Neural crest cell (in vitro differentiated cells): ENCODE results near the gene EEF1AKMT3. TPM values are rescaled to one million over a fixed set of nuclear protein-coding genes. Genes with fewer than 3 reads are reported as not detected.
A peak's percentile ranks its signal among the peaks of the same experiment; 100 is the strongest.

Experiments
- DNase-seq: peaks from one replicate; pipeline ENCODE4 v3.0.0; 2021; ENCODE audit warnings: low read depth, mixed read lengths, low spot score
- H3K27ac Mint-ChIP-seq: one replicate; pipeline ENCODE4 v1.8.0; 2021; ENCODE audit warnings: mild to moderate bottlenecking, mixed read lengths; ENCODE audit not compliant: unreplicated experiment
- H3K27me3 Mint-ChIP-seq: 2 replicates; pipeline ENCODE4 v1.8.0; 2021; ENCODE audit warnings: low read depth, mild to moderate bottlenecking, mixed read lengths
- H3K36me3 Mint-ChIP-seq: 2 replicates; pipeline ENCODE4 v1.8.0; 2021; ENCODE audit warnings: low read depth, mild to moderate bottlenecking, mixed read lengths
- H3K4me1 Mint-ChIP-seq: 2 replicates; pipeline ENCODE4 v1.8.0; 2021; ENCODE audit warnings: mixed read lengths
- H3K4me3 Mint-ChIP-seq: one replicate; pipeline ENCODE4 v1.8.0; 2021; ENCODE audit warnings: mild to moderate bottlenecking, mixed read lengths
- H3K9me3 Mint-ChIP-seq: 2 replicates; pipeline ENCODE4 v1.8.0; 2021; ENCODE audit warnings: mixed read lengths
- total RNA-seq: library from RNA; stranded (reverse); gene quantifications from 2 replicates; pipeline ENCODE4 v1.2.1, GENCODE V29; 2021
- TF ChIP-seq, protein P1 (sequence below): fragments of 200-600 bp; sonication (generic); conservative IDR thresholded peaks from 2 replicates; pipeline ENCODE4 v1.5.0; 2021; ENCODE audit warnings: antibody characterized with exemption, mild to moderate bottlenecking

The EEF1AKMT3 gene
- total RNA-seq, 1 donor from 2014 or later: 5.6 TPM

DNA sequence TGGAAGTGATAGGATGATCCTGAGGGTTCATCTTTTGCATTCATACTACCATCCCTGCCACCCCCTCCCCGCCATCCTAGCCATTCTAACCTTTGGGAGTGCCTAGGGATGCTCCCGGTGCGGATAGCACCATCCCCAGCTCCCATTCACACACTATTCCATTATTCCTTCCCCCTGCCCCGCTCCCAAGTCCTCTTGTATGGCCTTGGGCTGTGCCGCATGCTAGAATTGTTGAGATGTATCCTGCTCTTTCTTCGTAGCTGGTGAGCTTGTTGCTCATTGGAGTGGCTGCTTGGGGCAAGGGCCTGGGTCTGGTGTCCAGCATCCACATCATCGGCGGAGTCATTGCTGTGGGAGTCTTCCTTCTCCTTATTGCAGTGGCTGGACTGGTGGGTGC lies 26.9 kb upstream of the EEF1AKMT3 start:
- TF ChIP-seq, protein P1, sequence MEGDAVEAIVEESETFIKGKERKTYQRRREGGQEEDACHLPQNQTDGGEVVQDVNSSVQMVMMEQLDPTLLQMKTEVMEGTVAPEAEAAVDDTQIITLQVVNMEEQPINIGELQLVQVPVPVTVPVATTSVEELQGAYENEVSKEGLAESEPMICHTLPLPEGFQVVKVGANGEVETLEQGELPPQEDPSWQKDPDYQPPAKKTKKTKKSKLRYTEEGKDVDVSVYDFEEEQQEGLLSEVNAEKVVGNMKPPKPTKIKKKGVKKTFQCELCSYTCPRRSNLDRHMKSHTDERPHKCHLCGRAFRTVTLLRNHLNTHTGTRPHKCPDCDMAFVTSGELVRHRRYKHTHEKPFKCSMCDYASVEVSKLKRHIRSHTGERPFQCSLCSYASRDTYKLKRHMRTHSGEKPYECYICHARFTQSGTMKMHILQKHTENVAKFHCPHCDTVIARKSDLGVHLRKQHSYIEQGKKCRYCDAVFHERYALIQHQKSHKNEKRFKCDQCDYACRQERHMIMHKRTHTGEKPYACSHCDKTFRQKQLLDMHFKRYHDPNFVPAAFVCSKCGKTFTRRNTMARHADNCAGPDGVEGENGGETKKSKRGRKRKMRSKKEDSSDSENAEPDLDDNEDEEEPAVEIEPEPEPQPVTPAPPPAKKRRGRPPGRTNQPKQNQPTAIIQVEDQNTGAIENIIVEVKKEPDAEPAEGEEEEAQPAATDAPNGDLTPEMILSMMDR: no peak
- H3K27ac Mint-ChIP-seq: peak overlapping the region; percentile 93

DNA sequence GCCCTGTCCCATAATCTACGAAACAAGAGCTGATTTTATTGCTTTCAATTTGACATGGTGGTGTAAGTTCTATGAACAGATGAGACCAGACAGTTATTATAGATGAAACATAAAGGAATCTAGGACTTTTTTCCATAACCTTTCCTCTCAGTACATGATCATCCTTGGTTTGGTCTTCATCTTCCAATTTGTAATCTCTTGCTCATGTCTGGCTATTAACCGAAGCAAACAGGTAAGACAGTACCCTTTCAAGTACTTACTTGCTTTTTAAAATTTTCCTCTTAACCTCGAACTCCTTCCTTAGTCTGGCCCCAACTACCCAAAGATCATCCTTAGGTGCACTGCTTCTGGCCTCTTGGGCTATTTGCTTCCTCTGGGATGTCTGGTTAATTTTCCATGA lies 26.4 kb upstream of the EEF1AKMT3 start:
- H3K4me3 Mint-ChIP-seq: peak overlapping the region; percentile 95
- DNase-seq: no peak
- H3K36me3 Mint-ChIP-seq: peaks cover 22% of the 10 kb centered on the region
- H3K9me3 Mint-ChIP-seq: no peaks in the 10 kb centered on the region
- no peak overlapping the region for H3K27ac Mint-ChIP-seq
- H3K4me1 Mint-ChIP-seq: peaks cover 32% of the 10 kb centered on the region
- peaks cover 40% of the 10 kb centered on the region for H3K27me3 Mint-ChIP-seq
- TF ChIP-seq, protein P1: no peak

More for the DNA sequence above, 26.9 kb upstream of the EEF1AKMT3 start:
- no peaks in the 10 kb centered on the region for H3K9me3 Mint-ChIP-seq
- H3K27me3 Mint-ChIP-seq: peaks cover 46% of the 10 kb centered on the region
- DNase-seq: no peak
- H3K4me3 Mint-ChIP-seq: peak overlapping the region; percentile 95
- peaks cover 17% of the 10 kb centered on the region for H3K36me3 Mint-ChIP-seq
- H3K4me1 Mint-ChIP-seq: peaks cover 27% of the 10 kb centered on the region

DNA sequence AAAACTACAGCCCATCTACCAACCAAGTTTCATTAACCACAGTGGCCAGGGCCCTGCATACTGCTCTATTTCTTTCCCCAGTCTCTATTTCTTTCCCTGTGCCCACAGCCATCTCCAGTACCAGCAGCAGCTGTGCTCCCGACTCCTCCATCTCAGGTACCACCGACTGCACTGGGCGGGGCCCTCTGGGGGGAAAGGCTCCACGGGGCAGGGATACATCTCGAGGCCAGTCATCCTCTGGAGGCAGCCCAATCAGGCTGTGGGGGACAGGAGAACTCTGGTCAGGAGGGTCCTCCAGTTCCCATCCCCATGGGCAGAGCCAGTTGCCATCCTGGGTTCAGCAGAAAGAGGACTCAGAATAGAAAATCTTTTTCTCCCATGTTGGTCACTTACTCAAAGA lies 23.4 kb upstream of the EEF1AKMT3 start:
- TF ChIP-seq, protein P1: no peak
- Mint-ChIP-seq H3K27ac (no peak overlapping the region), H3K9me3 (no peaks in the 10 kb centered on the region), H3K4me1 (peaks cover 58% of the 10 kb centered on the region), H3K4me3 (peak overlapping the region; percentile 48), H3K27me3 (peaks cover 34% of the 10 kb centered on the region), H3K36me3 (peaks cover 30% of the 10 kb centered on the region)
- no peak for DNase-seq

DNA sequence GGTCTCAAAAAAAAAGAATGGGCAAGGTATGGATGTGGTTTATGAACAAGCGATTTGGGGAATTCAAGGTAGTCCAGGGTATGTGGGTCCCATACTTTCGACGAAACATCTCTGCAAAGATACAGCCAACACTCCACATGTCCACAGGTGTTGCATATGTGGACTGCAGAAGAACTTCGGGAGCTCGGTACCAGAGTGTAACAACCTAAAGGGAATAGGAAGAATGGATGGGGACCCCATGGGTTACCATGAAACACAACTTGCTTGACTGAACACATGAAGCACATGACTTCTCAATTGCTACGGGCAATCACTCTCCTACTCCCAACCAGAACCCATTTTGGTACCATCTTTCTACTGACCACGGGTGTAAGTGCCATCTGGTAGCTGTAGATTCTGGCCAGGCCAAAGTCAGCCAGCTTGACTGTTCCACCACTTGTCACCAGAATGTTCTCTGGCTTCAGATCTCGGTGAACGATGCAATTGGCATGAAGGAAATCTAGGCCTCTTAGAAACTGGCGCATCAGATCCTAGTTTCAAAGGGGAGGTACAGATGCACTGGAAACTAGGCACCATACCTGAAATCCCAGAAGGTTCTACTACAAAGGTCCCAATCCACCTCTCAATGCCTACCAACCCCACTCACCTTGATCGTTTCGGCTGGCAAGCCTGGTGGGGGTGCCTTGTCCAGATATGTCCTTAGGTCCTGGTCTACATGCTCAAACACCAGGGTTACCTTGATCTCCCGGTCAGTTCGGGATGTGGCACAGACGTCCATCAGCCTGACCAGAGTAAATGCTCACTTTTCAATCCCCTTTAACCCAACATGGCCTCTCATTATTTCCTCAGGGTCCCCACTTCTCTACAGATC lies 21.6 kb upstream of the EEF1AKMT3 start:
- H3K9me3 Mint-ChIP-seq: no peaks in the 10 kb centered on the region
- peak overlapping the region; percentile 100 for H3K27ac Mint-ChIP-seq
- peaks cover 28% of the 10 kb centered on the region for H3K36me3 Mint-ChIP-seq
- H3K4me3 Mint-ChIP-seq: peak overlapping the region; percentile 98
- peaks cover 51% of the 10 kb centered on the region for H3K4me1 Mint-ChIP-seq
- H3K27me3 Mint-ChIP-seq: peaks cover 28% of the 10 kb centered on the region
- TF ChIP-seq, protein P1: no peak
- DNase-seq: no peak

DNA sequence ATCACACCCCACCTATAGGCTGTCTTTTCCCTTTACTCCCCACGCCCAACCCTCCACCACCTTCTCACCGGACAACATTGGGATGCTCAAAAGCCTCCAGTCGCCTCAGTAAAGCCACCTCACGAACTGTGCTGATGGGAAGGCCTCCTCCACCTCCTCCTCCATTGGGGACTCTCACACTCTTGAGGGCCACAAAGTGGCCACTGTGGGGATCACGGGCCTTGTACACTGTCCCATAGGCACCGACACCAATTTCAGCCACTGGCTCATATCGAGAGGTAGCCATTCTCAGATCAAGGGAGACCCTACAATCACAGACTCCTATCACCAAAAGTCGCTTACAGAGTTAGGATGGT lies 21.0 kb upstream of the EEF1AKMT3 start:
- H3K36me3 Mint-ChIP-seq: peaks cover 26% of the 10 kb centered on the region
- peaks cover 34% of the 10 kb centered on the region for H3K27me3 Mint-ChIP-seq
- peak overlapping the region; percentile 100 for H3K27ac Mint-ChIP-seq
- H3K9me3 Mint-ChIP-seq: no peaks in the 10 kb centered on the region
- H3K4me3 Mint-ChIP-seq: peak overlapping the region; percentile 98
- TF ChIP-seq, protein P1: no peak
- H3K4me1 Mint-ChIP-seq: peaks cover 50% of the 10 kb centered on the region
- DNase-seq: no peak
